ENCODE measurements around the gene KLK13. TPM values are rescaled to one million over a fixed set of nuclear protein-coding genes. Genes with fewer than 3 reads are reported as not detected.

Gene KLK13
- total RNA-seq, 1 donor from 2014 or later, result 0.56 TPM

GRCh38 chr19:51083783-51084182 is 18.9 kb upstream of the KLK13 start:
- intact Hi-C loops (cut with DNase I), result no loop called here
- TF ChIP-seq CTCF (IDR thresholded peaks at IDR 0.05), result no peak
- no peak for DNase-seq
- H3K36me3 ChIP-seq, result no peaks in the 10 kb centered on the region
- no peaks in the 10 kb centered on the region for H3K9me3 ChIP-seq
- ATAC-seq, result no peak
- no peaks in the 10 kb centered on the region for H3K4me1 ChIP-seq
- no peak overlapping the region for H3K4me3 ChIP-seq
- H3K27ac ChIP-seq, result no peak overlapping the region
- H3K27me3 ChIP-seq (ENCODE audit: low read depth), result no peaks in the 10 kb centered on the region

GRCh38 chr19:51083181-51083580 is 18.3 kb upstream of the KLK13 start:
- intact Hi-C loops (cut with DNase I), result no loop called here
- ATAC-seq, result no peak

GRCh38 chr19:51082611-51083010 is 17.7 kb upstream of the KLK13 start, which contains the start of gene KLK14:
KLK14 (minus strand) TSS chr19:51082887; CDS start chr19:51082614, 273 bp downstream.
- H3K36me3 ChIP-seq, result no peaks in the 10 kb centered on the region
- TF ChIP-seq CTCF (IDR thresholded peaks at IDR 0.05), result no peak
- DNase-seq, result no peak
- H3K27me3 ChIP-seq (ENCODE audit: low read depth), result no peaks in the 10 kb centered on the region
- intact Hi-C loops (cut with DNase I), result no loop called here
- no peak within 1 kb of the TSS for H3K4me3 ChIP-seq
- H3K4me1 ChIP-seq, result no peaks in the 10 kb centered on the region
- H3K9me3 ChIP-seq, result no peaks in the 10 kb centered on the region
- ATAC-seq, result no peak
- H3K27ac ChIP-seq, result no peak within 1 kb of the TSS

More at GRCh38 chr19:51083181-51083580, 18.3 kb upstream of the KLK13 start:
- TF ChIP-seq CTCF (IDR thresholded peaks at IDR 0.05), result no peak
- H3K36me3 ChIP-seq, result no peaks in the 10 kb centered on the region
- H3K4me1 ChIP-seq, result no peaks in the 10 kb centered on the region
- no peaks in the 10 kb centered on the region for H3K9me3 ChIP-seq
- H3K27ac ChIP-seq, result no peak overlapping the region
- DNase-seq, result no peak
- H3K27me3 ChIP-seq (ENCODE audit: low read depth), result no peaks in the 10 kb centered on the region
- H3K4me3 ChIP-seq, result no peak overlapping the region

DNA sequence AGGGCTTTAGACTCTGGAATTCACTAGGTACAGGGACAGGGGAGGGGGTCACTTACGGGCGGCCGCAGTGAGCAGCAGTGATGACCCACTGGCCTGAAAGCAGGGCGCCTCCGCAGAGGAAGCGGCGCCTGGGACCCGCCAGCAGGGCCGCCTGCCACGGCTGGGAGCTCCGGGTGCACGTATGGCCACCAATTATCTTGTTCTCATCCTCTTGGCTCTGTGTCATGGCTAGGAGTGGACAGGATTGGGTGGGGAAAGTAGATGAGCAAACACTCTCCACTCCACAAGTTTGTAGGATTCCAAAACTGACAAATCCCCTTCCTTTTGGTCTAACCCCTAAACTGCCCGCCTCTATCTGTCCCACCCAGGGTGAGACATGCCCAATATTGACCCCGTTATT is 16.6 kb upstream of the KLK13 start:
- DNase-seq, result no peak

DNA sequence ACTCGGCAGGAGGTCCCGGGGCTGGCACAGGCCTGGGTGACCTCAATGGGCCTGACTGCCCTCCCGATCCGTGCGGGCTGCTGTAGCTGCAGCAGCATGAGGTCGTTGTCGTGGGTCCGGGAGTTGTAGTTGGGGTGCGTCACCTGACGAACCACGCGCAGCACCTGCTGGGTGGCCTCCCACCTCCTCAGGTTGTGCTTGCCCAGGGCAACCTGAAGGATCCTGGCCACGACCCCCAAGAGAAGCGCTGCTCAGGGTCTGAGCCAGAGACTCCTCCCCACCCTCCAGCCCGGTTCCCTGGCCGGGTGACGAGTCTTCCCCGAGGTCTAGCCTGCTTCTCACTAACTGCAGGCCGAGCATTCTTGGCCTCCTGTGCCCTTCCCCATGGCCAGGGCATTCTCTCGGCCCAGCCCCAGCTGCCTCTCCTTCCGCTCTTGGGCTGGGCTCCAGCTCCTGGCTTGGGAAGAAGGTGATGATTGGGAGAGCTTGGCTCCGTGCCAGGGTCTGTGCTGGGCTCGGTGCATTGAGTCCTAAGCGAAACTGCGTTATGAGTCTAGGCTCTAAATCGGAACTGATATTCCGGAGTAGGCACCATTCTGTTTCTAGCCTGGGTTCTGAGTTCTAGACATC is 14.7 kb upstream of the KLK13 start:
- H3K4me1 ChIP-seq, result no peaks in the 10 kb centered on the region
- no peak overlapping the region for H3K4me3 ChIP-seq
- no peaks in the 10 kb centered on the region for H3K27me3 ChIP-seq (ENCODE audit: low read depth)
- DNase-seq, result no peak
- H3K27ac ChIP-seq, result no peak overlapping the region
- no peaks in the 10 kb centered on the region for H3K36me3 ChIP-seq
- no peak for ATAC-seq
- H3K9me3 ChIP-seq, result no peaks in the 10 kb centered on the region
- intact Hi-C loops (cut with DNase I), result no loop called here
- no peak for TF ChIP-seq CTCF (IDR thresholded peaks at IDR 0.05)

More for the DNA sequence above, 16.6 kb upstream of the KLK13 start:
- Histone ChIP-seq H3K4me3 (no peak overlapping the region), H3K36me3 (no peaks in the 10 kb centered on the region), H3K9me3 (no peaks in the 10 kb centered on the region), H3K4me1 (no peaks in the 10 kb centered on the region), H3K27ac (no peak overlapping the region), H3K27me3 (ENCODE audit: low read depth) (no peaks in the 10 kb centered on the region)
- TF ChIP-seq CTCF (IDR thresholded peaks at IDR 0.05), result no peak
- intact Hi-C loops (cut with DNase I), result no loop called here
- no peak for ATAC-seq
